Esophagus squamous epithelium (tissue), 5 donors: ENCODE measurements around the gene UGT2B15. TPM values are rescaled to one million over a fixed set of nuclear protein-coding genes. Genes with fewer than 3 reads are reported as not detected.
"Not testable (repeated sequence)": the region's sequence is repeated elsewhere in the genome, so short reads cannot be mapped to it uniquely, and the experiment has no call there.

Experiments used
- DNase-seq: peaks from one replicate; lab custom pipeline; 2025; lab: John Stamatoyannopoulos, UW
- H3K27ac ChIP-seq, 4 donors: fragments of 200-600 bp; sonication (generic); one replicate each; pipeline ENCODE4 v1.5.1; 2016 to 2019; ENCODE audit warnings: mild to moderate bottlenecking in 1 of 4
- H3K27me3 ChIP-seq, 4 donors: fragments of 200-600 bp; sonication (generic); 1 replicate in 3 of 4; 2 replicates in 1 of 4; pipeline versions ENCODE4 v1.5.1 to v1.6.0; 2017 to 2021; ENCODE audit warnings: antibody characterized with exemption in 1 of 4
- H3K36me3 ChIP-seq, 3 donors: fragments of 200-600 bp; sonication (generic); one replicate each; pipeline ENCODE4 v1.5.1; 2016 to 2019
- H3K4me1 ChIP-seq, 3 donors: fragments of 200-600 bp; sonication (generic); one replicate each; pipeline ENCODE4 v1.5.1; 2017 to 2019
- H3K4me3 ChIP-seq, 4 donors: fragments of 200-600 bp; sonication (generic); 1 replicate in 3 of 4; 2 replicates in 1 of 4; pipeline ENCODE4 v1.5.1; 2016 to 2019; ENCODE audit warnings: mild to moderate bottlenecking in 2 of 4, moderate library complexity in 1 of 4
- H3K9me3 ChIP-seq, 3 donors: fragments of 200-600 bp; sonication (generic); one replicate each; pipeline ENCODE4 v1.5.1; 2016 to 2019
- CTCF ChIP-seq, 6 experiments: fragments of 450-650 bp in 4 of 6; fragments of 200-600 bp in 2 of 6; sonication (generic) in 2 of 6; IDR thresholded peaks; one replicate each; pipeline ENCODE4 v1.5.1; 2016 to 2019; ENCODE audit warnings: antibody characterized with exemption in 6 of 6, mild to moderate bottlenecking in 4 of 6, moderate library complexity in 4 of 6
- POLR2A ChIP-seq, 4 donors: fragments of 450-650 bp; IDR thresholded peaks; one replicate each; pipeline ENCODE4 v1.6.1; 2017; ENCODE audit warnings: antibody characterized with exemption in 4 of 4, mild to moderate bottlenecking in 4 of 4, moderate library complexity in 3 of 4
- WGBS, 2 donors: methylation state at CpG; one replicate each; pipeline ENCODE4 v1.1.5; 2018; 5-methylcytosine and 5-hydroxymethylcytosine counted together
- intact Hi-C: fragments of 100-400 bp; cut with DNase I; formaldehyde crosslinking; loops from one replicate; pipeline ENCODE4 v1.15.0; 2022
- total RNA-seq, 4 donors: library from RNA; depleted of rRNA; stranded (reverse); fragments of >200 nt; gene quantifications; one replicate each; pipeline ENCODE4 v1.1.0, GENCODE V29; 2016
- donor health status: DM: yes; HTN: yes; CAD: no.

Gene UGT2B15
- total RNA-seq, 4 donors from 2014 or later, result not detected

GRCh38 chr4:68691186-68691585 is 20.7 kb upstream of the UGT2B15 start:
- 59 to 70% methylated on average over 3 of the region's 3 CpGs for WGBS, 2 donors
- H3K27me3 ChIP-seq, result no peaks in the 10 kb centered on the region
- intact Hi-C loops, result no loop called here

GRCh38 chr4:68683034-68683433 is 12.6 kb upstream of the UGT2B15 start:
- H3K4me3 ChIP-seq, result no peak overlapping the region
- TF ChIP-seq CTCF (IDR thresholded peaks at IDR 0.05), result no peak
- no peak for TF ChIP-seq POLR2A (IDR thresholded peaks at IDR 0.05)
- no peaks in the 10 kb centered on the region for H3K27me3 ChIP-seq
- no peak for DNase-seq
- intact Hi-C loops, result no loop called here
- no peak overlapping the region for H3K27ac ChIP-seq
- WGBS, 2 donors, result 55 to 62% methylated on average over 4 to 5 of the region's 5 CpGs
- H3K36me3 ChIP-seq, result no peaks in the 10 kb centered on the region
- no peaks in the 10 kb centered on the region for H3K9me3 ChIP-seq
- no peaks in the 10 kb centered on the region for H3K4me1 ChIP-seq

More at GRCh38 chr4:68691186-68691585, 20.7 kb upstream of the UGT2B15 start:
- TF ChIP-seq CTCF (IDR thresholded peaks at IDR 0.05), result no peak
- Histone ChIP-seq H3K4me3 (no peak overlapping the region), H3K4me1 (no peaks in the 10 kb centered on the region), H3K27ac (no peak overlapping the region), H3K9me3 (no peaks in the 10 kb centered on the region), H3K36me3 (no peaks in the 10 kb centered on the region)
- no peak for DNase-seq

- H3K36me3 ChIP-seq, H3K4me3 ChIP-seq, H3K4me1 ChIP-seq, H3K9me3 ChIP-seq, H3K27ac ChIP-seq, intact Hi-C loops, DNase-seq, H3K27me3 ChIP-seq: not testable (repeated sequence)
- WGBS, 2 donors, result 79 to 80% methylated on average over 3 of the region's 3 CpGs
Observed at GRCh38 chr4:68681298-68681697, 10.8 kb upstream of the UGT2B15 start.

GRCh38 chr4:68673143-68673542 is 2.7 kb upstream of the UGT2B15 start:
- Histone ChIP-seq H3K9me3 (no peaks in the 10 kb centered on the region), H3K4me3 (no peak overlapping the region), H3K36me3 (no peaks in the 10 kb centered on the region), H3K4me1 (no peaks in the 10 kb centered on the region), H3K27ac (no peak overlapping the region), H3K27me3 (no peaks in the 10 kb centered on the region)
- no peak for TF ChIP-seq CTCF (IDR thresholded peaks at IDR 0.05)
- no peak for TF ChIP-seq POLR2A (IDR thresholded peaks at IDR 0.05)
- DNase-seq, result no peak
- intact Hi-C loops, result no loop called here
- 86 to 91% methylated on average over 7 of the region's 7 CpGs for WGBS, 2 donors

- DNase-seq, H3K9me3 ChIP-seq, H3K27me3 ChIP-seq, H3K36me3 ChIP-seq, intact Hi-C loops, H3K4me1 ChIP-seq, H3K27ac ChIP-seq, H3K4me3 ChIP-seq: not testable (repeated sequence)
- TF ChIP-seq CTCF (IDR thresholded peaks at IDR 0.05), result peak in 2 of 6 experiments; percentile 19 to 35
Observed at GRCh38 chr4:68671217-68671616, 765 bp upstream of the UGT2B15 start.

- DNase-seq, H3K4me3 ChIP-seq, H3K36me3 ChIP-seq, H3K4me1 ChIP-seq, H3K27ac ChIP-seq, intact Hi-C loops, H3K27me3 ChIP-seq, H3K9me3 ChIP-seq: not testable (repeated sequence)
Observed at GRCh38 chr4:68668537-68669163, 1.8 kb downstream of the UGT2B15 start.

- intact Hi-C loops, H3K9me3 ChIP-seq, H3K36me3 ChIP-seq, DNase-seq, H3K4me1 ChIP-seq, H3K4me3 ChIP-seq, H3K27ac ChIP-seq, H3K27me3 ChIP-seq: not testable (repeated sequence)
Observed at GRCh38 chr4:68667551-68667950, 2.9 kb downstream of the UGT2B15 start.

GRCh38 chr4:68664721-68665120 is 5.7 kb downstream of the UGT2B15 start:
- H3K4me3 ChIP-seq, H3K27ac ChIP-seq, H3K27me3 ChIP-seq, H3K4me1 ChIP-seq, DNase-seq, H3K36me3 ChIP-seq, intact Hi-C loops, H3K9me3 ChIP-seq: not testable (repeated sequence)
- 57 to 75% methylated on average over 3 of the region's 3 CpGs for WGBS, 2 donors

GRCh38 chr4:68662836-68663574 is 7.4 kb downstream of the UGT2B15 start:
- WGBS, 2 donors, result no CpG with 5 or more reads among the region's 1 CpG
- not testable (repeated sequence) for DNase-seq

More at GRCh38 chr4:68662836-68663574, 7.4 kb downstream of the UGT2B15 start:
- intact Hi-C loops, H3K27ac ChIP-seq, H3K4me1 ChIP-seq, H3K27me3 ChIP-seq, H3K36me3 ChIP-seq, H3K4me3 ChIP-seq, H3K9me3 ChIP-seq: not testable (repeated sequence)
